ENCODE results near the gene BRINP3.

GRCh38 chr1:190497565-190497964, 19.9 kb upstream of the BRINP3 start:
- no peak for TF ChIP-seq POLR2A (IDR thresholded peaks at IDR 0.05; ENCODE audit: low read length)
- no peak for TF ChIP-seq CTCF (IDR thresholded peaks at IDR 0.05)
- TF ChIP-seq CBX8 (IDR thresholded peaks at IDR 0.05): no peak
- TF ChIP-seq RFX5 (IDR thresholded peaks at IDR 0.05): no peak
